Stimulated activated CD4-positive, alpha-beta T cell treated with anti-CD3 and anti-CD28 coated beads, Interleukin-4, amount 100 ng/mL, for 24 hours (primary cell): ENCODE data around the gene MAML3.

Experiments
- DNase-seq: peaks from one replicate; pipeline ENCODE4 v3.0.0-alpha.2; 2020

MAML3 gene

GRCh38 chr4:139854668-139855403 lies 299.1 kb downstream of the MAML3 start:
- DNase-seq, result no peak

- DNase-seq, result no peak
Observed at GRCh38 chr4:139853309-139853708, 300.7 kb downstream of the MAML3 start.

DNA sequence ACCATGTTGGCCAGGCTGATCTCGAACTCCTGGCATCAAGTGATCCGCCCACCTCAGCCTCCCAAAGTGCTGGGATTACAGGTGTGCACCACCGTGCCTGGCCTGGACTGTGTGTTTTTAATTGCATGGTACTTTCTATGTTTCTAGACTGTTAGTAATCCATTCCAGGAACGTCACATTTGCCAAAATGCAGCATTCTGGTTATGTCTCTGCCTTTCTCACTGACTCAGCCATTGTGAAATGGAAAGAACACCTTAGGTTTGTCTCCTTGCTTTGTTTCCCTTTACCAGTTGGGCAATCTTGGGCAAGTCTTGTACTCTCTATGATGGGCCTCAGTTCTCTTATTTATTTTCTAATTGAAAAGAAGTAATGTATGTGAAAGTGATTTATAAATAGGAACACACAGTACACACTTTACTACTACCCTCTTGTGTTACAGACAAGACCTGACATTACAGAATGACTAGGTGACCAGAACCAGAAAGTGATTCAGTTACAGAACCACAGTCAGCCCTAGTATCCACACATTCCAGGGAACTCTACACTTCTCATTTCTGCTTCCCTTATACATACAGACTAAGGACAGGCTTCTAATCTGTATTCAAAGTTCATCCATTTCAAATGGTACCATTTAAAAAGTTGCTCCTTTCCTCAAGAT lies 301.2 kb downstream of the MAML3 start:
- no peak for DNase-seq

DNA sequence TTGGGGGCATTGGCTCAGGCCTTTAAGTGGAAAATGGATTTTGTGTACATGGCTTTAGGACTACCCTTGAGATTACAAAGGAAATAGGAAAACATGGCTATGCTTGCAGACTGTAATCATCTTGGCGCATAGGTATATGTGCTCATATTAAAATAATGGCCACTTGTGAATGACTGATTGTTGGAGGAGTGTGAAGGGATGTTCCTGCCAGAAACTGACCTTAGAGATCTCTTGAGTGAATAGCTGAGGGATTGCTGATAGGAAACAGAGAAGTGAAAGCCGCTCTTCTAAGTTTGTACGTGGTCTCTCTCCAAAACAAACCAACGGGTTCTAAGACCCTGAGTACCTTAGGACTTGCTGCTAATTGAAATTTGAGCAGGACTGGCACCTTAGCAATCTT lies 302.3 kb downstream of the MAML3 start:
- no peak for DNase-seq

- no peak for DNase-seq
Observed at GRCh38 chr4:139851133-139851532, 302.9 kb downstream of the MAML3 start.

- DNase-seq, result no peak
Observed at GRCh38 chr4:139849219-139849618, 304.8 kb downstream of the MAML3 start.

GRCh38 chr4:139848028-139848427 lies 306.0 kb downstream of the MAML3 start:
- no peak for DNase-seq

- no peak for DNase-seq
Observed at GRCh38 chr4:139847602-139848001, 306.4 kb downstream of the MAML3 start.

GRCh38 chr4:139846766-139847165 lies 307.2 kb downstream of the MAML3 start:
- no peak for DNase-seq

DNA sequence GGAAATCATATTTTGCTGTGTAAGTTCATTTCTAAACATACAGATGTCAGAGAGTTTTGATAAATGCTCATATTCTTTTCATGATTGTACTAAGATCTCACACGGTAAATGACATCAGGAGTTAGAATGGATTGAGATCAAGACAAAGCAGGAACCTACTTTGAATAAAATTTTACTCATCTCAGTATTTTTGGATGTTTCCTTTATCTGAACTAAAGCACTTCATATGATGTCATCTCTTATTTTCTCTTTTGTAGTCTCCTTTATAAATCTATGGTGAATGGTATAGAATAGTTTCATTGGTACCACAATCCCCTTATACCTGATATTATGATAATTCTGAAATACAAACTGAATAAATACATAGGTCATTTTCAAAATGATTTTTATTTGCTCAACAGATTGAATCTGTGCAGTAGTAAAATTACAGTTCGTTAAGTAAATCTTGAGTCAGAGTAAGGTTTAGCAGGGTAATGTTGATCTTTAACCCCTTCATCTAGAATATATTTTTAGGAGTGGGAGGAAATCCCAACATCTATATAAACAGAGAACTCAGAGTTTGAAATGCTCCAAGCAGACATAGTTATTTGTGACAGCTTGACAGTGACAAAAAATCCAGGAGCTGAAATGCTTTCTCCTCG lies 308.4 kb downstream of the MAML3 start:
- DNase-seq, result no peak

DNA sequence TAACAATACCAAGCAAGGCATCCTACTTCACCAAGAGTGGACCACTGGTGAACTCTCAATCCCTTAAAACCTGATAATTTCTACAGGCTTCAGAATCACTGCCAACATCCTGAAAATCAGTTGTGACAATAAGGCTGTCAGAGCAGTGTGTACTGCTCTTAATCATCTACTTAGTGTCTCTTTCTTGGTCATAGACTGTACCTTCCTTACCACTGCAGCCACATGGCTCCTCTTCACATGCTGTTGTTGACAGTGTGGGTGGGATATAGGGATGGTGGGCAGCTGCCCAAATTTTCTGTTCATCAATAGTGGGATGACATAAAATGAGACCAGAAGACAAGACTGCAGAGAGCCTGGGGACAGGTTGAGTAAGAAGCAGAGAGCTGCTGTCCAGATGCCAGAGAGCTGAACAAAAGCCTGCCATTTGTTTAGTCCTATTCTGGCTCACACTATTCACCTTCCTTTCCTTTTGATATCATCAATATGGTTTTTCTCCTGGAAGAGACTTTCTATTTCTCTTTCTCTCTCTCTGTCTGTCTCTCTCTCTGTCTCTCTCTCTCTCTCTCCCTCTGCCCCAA lies 309.4 kb downstream of the MAML3 start:
- no peak for DNase-seq

DNA sequence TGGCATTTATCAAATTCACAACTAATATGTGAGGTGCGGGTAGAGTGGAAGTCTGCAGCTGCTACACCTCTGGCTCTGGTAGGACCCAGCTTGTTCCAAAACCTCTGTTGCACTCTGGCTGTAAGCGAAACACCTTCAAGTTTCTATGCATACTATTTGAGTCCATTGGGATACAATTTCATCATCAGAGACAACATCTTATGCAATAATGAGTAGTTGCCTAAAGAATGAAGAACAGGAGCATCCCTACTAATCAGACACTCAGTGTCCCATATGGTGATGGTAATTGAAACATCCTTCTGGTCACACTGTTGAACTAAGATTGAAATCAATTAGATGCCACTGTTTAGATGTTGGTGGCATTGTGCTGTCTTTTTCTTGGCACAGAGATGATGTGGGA lies 309.9 kb downstream of the MAML3 start:
- DNase-seq, result no peak

- no peak for DNase-seq
Observed at GRCh38 chr4:139843641-139844040, 310.3 kb downstream of the MAML3 start.

GRCh38 chr4:139841464-139842195 lies 312.4 kb downstream of the MAML3 start:
- DNase-seq, result no peak

GRCh38 chr4:139840773-139841172 lies 313.2 kb downstream of the MAML3 start:
- no peak for DNase-seq

DNA sequence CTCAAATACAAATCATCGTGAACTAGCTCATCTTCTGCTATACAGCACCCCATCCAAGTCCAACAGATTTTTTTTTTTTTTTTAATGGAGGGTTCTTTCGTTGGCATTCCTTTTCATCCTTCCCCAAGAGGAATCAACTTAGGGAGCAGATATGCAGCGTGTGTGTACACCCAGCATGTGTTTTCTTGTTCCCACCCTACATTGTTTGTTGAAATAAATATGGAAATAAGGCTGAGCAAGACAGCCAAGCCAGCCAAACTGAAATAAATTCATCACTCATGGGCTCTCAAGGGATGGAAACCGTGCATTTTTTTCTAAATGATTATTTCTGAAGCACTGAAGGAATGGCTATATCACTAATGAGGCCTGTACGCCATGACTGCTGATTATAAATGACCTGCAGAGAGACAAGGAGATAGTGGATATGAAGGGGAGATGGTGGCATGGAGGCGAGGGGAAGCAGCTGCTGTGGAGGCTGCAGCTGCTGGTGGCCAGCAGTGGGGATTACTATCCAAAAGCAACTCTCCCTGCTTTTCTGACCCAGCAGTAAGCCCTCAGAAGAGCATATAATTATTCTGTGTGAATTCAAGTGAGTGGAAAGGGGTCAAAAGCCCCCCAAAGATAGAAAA lies 314.5 kb downstream of the MAML3 start:
- DNase-seq, result no peak

- no peak for DNase-seq
Observed at GRCh38 chr4:139838811-139839210, 315.2 kb downstream of the MAML3 start.

GRCh38 chr4:139834981-139835391 lies 319.0 kb downstream of the MAML3 start:
- no peak for DNase-seq

DNA sequence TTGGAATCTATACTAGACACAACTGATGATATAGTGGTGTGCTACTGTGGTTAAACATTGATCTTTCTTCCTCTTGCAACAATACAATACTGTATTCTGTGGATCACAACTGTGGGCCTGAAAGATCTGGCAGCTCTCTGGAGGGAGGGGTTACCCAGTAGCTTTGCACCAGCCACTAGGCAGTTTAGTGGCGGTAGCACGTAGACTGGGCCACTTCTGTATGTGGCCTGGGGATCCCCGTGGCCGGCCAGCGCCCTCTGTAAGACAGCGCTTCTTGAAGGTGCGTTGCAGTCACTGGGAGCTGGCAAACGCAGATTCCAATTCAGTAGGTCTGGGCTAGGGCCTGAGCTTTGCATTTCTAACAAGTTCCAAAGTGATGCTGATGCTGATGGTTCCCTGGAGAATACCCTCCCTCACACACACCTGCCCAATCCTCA lies 319.7 kb downstream of the MAML3 start:
- no peak for DNase-seq

DNA sequence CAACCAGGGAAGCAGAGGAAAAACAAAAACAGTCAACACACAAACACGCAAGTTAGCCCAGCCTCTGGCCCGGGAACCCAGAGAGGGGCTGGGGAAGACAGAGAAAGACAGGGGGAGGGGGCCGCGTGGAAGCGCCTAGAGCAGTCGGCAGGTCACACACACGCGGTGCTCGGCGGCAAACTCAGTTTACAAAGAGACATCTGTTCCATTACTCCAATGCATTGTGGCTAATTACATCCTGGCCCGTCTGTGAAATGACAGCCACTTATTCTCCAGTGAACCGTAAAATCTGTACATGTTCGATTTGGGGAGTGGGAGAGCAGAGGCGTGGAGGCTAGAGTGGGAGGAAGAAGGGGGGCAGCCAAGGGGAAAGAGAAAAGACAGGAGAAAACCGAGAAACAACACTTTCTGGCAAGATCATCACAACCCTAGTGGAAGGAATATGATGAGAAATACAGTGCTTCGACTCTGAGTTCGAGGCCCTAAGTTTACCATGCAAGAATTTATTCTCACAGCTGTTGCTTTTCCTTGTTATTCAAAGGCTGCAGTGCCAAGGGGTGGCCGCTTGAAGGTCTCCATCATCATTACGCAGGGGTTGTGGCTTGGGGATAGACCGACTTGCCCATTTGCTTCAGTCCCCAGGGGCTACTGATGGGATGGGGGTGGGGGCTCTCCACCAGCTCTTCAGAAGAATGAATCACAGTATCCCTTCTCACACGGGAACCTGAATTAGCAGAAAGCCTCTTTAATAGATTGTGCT lies 320.7 kb downstream of the MAML3 start:
- no peak for DNase-seq

- DNase-seq, result no peak
Observed at GRCh38 chr4:139828966-139829664, 324.9 kb downstream of the MAML3 start.
